NK-92 treated with Interleukin-12 subunit alpha and Interleukin-12 subunit beta, amount 100 ng/mL, for 24 hours (cell line): ENCODE results near the gene IFT122.
"Not testable (repeated sequence)": the region's sequence is repeated elsewhere in the genome, so short reads cannot be mapped to it uniquely, and the experiment has no call there.

ENCODE experiments used
- DNase-seq: peaks from one replicate; lab custom pipeline; 2025; lab: John Stamatoyannopoulos, UW

Gene IFT122, protein sequence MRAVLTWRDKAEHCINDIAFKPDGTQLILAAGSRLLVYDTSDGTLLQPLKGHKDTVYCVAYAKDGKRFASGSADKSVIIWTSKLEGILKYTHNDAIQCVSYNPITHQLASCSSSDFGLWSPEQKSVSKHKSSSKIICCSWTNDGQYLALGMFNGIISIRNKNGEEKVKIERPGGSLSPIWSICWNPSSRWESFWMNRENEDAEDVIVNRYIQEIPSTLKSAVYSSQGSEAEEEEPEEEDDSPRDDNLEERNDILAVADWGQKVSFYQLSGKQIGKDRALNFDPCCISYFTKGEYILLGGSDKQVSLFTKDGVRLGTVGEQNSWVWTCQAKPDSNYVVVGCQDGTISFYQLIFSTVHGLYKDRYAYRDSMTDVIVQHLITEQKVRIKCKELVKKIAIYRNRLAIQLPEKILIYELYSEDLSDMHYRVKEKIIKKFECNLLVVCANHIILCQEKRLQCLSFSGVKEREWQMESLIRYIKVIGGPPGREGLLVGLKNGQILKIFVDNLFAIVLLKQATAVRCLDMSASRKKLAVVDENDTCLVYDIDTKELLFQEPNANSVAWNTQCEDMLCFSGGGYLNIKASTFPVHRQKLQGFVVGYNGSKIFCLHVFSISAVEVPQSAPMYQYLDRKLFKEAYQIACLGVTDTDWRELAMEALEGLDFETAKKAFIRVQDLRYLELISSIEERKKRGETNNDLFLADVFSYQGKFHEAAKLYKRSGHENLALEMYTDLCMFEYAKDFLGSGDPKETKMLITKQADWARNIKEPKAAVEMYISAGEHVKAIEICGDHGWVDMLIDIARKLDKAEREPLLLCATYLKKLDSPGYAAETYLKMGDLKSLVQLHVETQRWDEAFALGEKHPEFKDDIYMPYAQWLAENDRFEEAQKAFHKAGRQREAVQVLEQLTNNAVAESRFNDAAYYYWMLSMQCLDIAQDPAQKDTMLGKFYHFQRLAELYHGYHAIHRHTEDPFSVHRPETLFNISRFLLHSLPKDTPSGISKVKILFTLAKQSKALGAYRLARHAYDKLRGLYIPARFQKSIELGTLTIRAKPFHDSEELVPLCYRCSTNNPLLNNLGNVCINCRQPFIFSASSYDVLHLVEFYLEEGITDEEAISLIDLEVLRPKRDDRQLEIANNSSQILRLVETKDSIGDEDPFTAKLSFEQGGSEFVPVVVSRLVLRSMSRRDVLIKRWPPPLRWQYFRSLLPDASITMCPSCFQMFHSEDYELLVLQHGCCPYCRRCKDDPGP

GRCh38 chr3:129439817-129440617 is at the start of gene IFT122, which contains the start of gene MBD4:
Gene IFT122, plus strand, starts transcription at chr3:129440224. Its CDS starts 107 bp downstream, at chr3:129440331.
Gene MBD4, minus strand, starts transcription at chr3:129439948. Its CDS starts 115 bp downstream, at chr3:129439833.
- peak; percentile 99 for DNase-seq

DNA sequence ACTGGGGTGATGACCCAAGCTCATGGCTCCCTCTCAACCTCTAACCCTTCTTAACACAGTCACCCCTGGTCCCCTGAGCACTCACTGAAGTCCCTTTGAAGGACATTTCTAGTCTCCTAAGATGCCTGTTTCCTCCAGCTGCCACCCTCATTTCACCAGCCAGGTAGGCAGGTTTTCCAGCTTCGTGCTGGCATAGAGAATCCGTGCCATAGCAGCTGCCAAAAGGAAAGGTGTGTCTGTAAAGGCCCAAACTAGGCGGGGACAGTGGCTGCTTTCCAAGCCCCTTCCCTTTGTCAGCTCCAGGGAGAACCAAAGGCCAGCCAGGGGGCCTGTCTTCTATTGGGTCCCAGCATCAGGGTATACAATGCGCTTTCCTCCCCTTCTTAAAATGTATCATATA is 48.4 kb upstream of the IFT122 start:
- not testable (repeated sequence) for DNase-seq

- DNase-seq: not testable (repeated sequence)
These were observed 47.7 kb upstream of the IFT122 start for GRCh38 chr3:129392106-129392887.

DNA sequence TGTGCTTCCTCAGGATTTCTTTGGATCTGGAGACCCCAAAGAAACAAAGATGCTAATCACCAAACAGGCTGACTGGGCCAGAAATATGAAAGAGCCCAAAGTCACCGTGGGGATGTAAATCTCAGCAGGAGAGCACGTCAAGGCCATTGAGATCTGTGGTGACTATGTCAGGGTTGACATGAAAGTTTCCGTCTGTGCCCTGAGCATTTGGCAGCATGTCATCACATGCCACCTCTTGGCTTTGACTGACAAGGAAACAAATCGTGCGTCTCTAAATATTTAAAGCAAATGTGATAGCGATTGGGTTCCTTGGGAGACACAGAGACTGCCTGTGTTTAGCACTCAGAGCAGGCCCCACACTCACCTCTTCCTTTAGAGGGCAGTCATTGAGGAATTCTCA is 46.8 kb upstream of the IFT122 start:
- DNase-seq: no peak

DNA sequence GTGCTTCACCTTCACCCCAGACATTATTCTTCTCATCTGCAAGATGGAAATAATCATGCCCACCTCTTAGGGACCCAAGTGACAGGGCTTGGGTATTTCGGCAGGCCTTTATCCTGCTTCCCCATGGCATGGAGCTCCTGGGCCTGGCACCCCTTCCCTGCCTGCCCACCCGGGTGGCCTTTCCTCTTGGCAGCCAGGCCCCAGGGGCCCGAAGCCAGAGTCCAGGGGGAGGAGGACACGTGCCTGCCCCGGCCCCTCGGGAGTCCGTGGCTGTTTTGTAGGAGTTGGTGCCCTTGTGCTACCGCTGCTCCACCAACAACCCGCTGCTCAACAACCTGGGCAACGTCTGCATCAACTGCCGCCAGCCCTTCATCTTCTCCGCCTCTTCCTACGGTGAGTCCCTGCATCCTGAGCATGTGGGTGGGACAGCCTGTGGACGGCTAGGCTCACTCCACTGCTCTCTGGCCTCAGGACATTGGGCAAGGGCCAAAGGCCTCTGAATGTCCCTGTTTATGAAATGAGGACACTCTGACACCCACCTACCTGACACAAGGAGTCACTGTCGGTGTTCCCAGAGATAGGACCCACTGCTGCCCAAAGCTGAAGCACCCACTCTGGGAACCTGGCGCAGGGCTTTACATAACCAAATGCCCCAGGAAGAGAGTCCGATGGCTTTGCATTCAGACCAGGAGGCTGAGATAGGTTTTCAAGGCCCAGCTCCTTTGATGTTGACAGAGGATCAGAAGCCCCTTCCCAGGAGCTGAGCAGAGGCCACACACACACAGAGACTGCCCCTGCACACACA is 46.1 kb upstream of the IFT122 start:
- DNase-seq: not testable (repeated sequence)

DNA sequence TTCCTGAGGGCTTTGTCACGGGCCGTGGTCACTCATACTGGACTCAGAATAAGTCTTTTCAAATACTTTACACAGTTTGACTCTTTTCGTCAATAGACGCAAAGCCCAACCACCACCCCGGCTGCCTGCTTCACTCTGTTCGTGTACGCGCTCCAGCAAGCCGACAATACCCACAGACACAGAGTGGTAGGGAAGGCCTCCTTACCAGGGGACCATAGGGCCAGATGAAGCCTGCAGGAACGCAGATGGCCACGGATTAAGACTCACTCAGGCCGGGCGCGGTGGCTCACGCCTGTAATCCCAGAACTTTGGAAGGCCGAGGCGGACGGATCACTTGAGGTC is 41.2 kb upstream of the IFT122 start:
- DNase-seq: no peak

DNA sequence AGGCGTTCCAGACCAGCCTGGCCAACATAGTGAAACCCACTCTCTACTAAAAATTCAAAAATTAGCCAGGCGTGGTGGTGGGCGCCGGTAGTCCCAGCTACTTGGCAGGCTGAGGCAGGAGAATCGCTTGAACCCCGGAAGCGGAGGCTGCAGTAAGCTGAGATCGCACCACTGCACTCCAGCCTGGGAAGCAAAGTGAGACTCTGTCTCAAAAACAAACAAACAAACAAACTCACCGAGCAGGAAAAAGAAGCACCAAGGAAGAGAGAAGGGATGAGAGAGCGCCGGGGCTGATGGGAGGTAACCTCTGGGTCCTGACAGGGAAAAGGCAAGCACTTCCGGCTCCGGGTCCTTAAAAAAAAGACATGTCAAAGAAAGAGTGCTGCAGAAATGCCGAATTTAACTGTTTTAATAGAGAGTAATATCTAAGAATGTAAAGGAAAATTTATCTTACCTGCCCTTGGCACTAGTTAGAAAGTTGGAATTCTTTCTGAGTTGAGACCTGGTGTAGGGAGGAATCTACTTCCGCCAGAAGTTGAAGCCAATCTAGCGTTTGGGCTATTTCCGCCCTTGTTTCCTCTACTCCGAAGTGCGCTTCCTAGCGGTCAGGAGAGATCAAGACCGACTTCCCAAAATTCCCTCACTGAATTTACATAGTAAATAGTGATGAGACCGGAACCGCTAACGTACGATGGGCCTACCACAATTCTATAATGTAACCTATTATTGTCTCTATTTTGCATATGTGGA is 40.7 kb upstream of the IFT122 start:
- DNase-seq: peak; percentile 68

DNA sequence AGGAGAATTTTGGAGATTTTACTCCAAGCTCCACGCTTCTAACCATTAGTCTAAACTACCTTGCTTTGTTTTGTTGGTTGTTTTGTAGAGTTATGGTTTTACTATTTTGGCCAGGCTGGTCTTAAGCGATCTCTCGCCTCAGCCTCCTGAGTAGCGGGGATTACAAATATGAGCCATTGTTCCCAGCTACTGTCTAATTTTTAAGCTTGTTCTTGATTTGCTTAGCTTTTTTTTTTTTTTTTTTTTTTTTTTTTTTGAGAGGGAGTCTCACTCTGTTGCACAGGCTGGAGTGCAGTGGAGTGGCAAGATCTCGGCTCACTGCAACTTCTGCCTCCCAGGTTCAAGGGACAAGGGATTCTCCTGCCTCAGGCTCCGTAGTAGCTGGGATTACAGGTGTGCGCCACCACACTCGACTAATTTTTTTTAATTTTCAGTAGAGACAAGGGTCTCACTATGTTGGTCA is 40.1 kb upstream of the IFT122 start:
- DNase-seq: no peak

- no peak for DNase-seq
These were observed 37.8 kb upstream of the IFT122 start for GRCh38 chr3:129402210-129402609.

DNA sequence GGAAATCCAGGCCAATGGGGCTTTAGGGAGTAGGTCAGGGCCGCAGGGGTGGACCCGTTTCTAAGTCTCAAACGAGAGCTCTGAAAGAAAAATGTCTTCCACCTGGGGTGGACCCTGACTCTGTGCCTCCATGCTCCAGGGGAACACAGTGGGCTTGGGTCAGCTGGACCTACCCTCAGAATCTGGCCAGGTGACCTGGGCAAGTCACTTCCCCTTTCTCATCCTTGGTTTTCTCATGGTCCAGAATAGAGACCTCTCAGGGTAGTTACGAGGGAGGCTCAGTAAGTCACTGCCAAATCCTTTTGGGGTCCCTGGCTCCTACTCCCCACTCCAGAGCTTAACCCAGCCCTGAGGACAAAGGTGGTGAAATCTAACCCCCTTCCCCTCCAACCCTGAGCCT is 37.4 kb upstream of the IFT122 start:
- no peak for DNase-seq

- DNase-seq: no peak
These were observed 36.6 kb upstream of the IFT122 start for GRCh38 chr3:129403450-129403849.

DNA sequence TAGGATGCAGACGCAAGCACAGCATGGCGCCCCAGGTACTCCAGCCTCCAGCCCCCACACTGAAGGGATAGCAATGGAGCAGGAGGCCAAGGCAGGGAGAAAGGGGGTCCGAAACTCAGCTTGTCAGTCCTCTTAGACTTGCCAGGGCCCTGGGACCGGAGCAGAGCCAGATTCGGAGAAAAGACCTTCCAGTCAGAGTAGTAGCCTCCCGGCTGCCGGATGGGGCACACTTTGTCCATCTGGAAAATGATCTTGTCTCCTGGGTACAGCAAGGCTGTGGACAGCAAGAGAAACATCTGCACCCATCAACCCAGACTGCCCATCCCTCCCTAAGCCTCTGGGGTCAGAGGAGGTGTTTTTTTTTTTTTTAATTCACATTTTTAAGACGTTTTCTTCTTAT is 35.9 kb upstream of the IFT122 start:
- no peak for DNase-seq

DNA sequence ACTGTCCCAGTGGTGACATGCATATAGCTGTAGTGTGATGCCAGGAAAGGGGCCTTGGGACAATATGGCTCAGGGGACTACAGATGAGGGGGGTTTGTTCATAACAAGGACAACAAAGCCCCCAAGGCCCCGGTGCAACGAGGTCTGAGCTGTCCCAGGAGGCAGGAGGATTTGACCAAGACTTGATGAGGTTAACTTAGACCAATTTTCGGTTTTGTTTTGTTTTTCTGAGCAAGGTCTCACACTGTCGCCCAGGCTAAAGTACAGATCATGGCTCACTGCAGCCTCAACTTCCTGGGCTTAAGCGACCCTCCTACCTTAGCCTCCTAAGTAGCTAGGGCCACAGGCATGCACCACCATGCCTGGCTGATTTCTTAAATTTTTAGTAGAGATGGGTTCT is 35.4 kb upstream of the IFT122 start:
- no peak for DNase-seq

GRCh38 chr3:129409541-129409940 is 30.5 kb upstream of the IFT122 start:
- DNase-seq: no peak

DNA sequence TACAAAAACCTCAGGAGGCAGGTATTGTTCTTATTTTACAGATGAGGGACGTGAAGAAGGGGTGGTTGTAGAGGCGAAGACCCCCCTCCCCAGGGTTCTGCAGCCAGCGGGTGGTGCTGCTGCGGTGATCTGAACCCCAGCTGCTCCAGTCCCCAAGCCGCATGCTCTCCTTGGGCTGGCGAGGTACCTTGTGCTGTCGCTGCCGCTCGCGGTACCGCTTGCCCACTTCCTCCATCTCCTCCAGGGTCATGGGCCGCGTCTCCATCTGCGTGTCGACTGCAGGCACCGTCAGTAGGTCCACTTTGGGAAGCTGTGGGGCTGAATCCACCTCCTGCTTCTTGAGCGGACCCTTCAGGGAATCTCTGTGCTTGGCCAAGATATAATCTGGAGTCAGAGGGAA is 29.1 kb upstream of the IFT122 start:
- DNase-seq: no peak

DNA sequence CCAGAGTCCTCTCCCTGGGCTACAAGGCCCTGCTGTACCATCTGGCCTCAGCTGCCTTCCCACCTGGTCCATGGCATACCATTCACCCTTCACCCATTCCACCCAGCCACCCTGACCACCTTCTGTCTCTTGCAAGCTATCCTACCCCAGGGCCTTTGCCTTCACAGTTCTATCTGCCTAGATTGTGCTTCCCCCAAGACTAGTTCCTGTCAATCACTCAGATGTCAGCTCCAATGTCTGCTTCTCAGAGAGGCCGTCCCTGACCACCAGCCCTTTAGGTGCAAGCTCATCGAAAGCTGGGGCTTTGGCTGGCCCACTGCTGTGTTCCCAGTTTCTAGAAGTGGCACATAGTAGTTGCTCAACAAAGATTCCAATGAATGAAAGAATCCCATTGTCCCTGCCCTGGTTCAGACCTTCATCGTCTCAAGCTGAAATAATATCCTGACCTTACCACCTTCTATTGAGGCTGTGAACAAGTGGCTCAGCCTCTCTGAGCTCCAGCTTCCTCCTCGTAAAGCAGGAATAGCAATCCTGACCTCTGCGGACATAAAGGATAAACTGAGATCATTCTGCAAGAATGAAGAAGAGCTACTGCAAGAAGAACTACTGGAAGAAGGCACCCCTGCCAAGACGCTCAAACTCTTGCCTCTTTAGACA is 27.4 kb upstream of the IFT122 start:
- no peak for DNase-seq

- not testable (repeated sequence) for DNase-seq
These were observed 26.8 kb upstream of the IFT122 start for GRCh38 chr3:129413238-129413637.
